Hindlimb muscle (tissue), 1 donor: ENCODE data around the gene KCNRG. TPM values are rescaled to one million over a fixed set of nuclear protein-coding genes. Genes with fewer than 3 reads are reported as not detected.
"Not testable (repeated sequence)": the region's sequence is repeated elsewhere in the genome, so short reads cannot be mapped to it uniquely, and the experiment has no call there.

Experiments used
- DNase-seq: peaks from one replicate; pipeline ENCODE4 v3.0.0-alpha.2; 2013
- polyA plus RNA-seq: library from polyadenylated mRNA; unstranded; fragments of 120-200 nt; gene quantifications from one replicate; pipeline ENCODE4 v1.2.1, GENCODE V29; 2013; ENCODE audit not compliant: insufficient read length

KCNRG gene
- polyA plus RNA-seq, 1 donor: 1.1 TPM

GRCh38 chr13:50012396-50013169 is 2.7 kb upstream of the KCNRG start:
- DNase-seq: no peak

GRCh38 chr13:50014386-50014785 is 858 bp upstream of the KCNRG start:
- DNase-seq: no peak

- no peak for DNase-seq
These were observed 506 bp downstream of the KCNRG start for GRCh38 chr13:50015750-50016149.

GRCh38 chr13:50016444-50016843 is 1.2 kb downstream of the KCNRG start:
- DNase-seq: no peak

GRCh38 chr13:50017819-50018218 is 2.6 kb downstream of the KCNRG start:
- DNase-seq: no peak

- DNase-seq: no peak
These were observed 10.2 kb downstream of the KCNRG start for GRCh38 chr13:50025436-50025835.

GRCh38 chr13:50026788-50027473 is 11.7 kb downstream of the KCNRG start:
- no peak for DNase-seq

- DNase-seq: no peak
These were observed 15.1 kb downstream of the KCNRG start for GRCh38 chr13:50030315-50030714.

GRCh38 chr13:50033725-50034124 is 18.5 kb downstream of the KCNRG start:
- DNase-seq: peak; percentile 18

GRCh38 chr13:50037788-50038187 is 22.5 kb downstream of the KCNRG start:
- no peak for DNase-seq

- no peak for DNase-seq
These were observed 23.0 kb downstream of the KCNRG start for GRCh38 chr13:50038266-50038665.

GRCh38 chr13:50052478-50052877 is 37.2 kb downstream of the KCNRG start:
- no peak for DNase-seq

- DNase-seq: no peak
These were observed 38.6 kb downstream of the KCNRG start for GRCh38 chr13:50053844-50054243.

- no peak for DNase-seq
These were observed 40.2 kb downstream of the KCNRG start for GRCh38 chr13:50055454-50055853.

- DNase-seq: no peak
These were observed 45.5 kb downstream of the KCNRG start for GRCh38 chr13:50060718-50061117.

- DNase-seq: not testable (repeated sequence)
These were observed 47.1 kb downstream of the KCNRG start for GRCh38 chr13:50062336-50062735.

GRCh38 chr13:50065712-50066111 is 50.5 kb downstream of the KCNRG start:
- no peak for DNase-seq

GRCh38 chr13:50068508-50068907 is 53.3 kb downstream of the KCNRG start:
- DNase-seq: no peak

- no peak for DNase-seq
These were observed 54.0 kb downstream of the KCNRG start for GRCh38 chr13:50069261-50069660.

GRCh38 chr13:50070186-50070585 is 54.9 kb downstream of the KCNRG start:
- no peak for DNase-seq
